Stimulated activated naive B cell treated with anti-CD40 and anti-IgM and Interleukin-4, amounts not matched to agents 10 μg/mL and 1 μg/mL and 100 μg/mL, for 72 hours (primary cell): ENCODE measurements around the gene ASTN1.

ENCODE experiments used
- ATAC-seq, 2 donors: fragments of 150-1000 bp; cut with Tn5 transposase; replicated peaks; 2 replicates each; pipeline ENCODE4 v1.10.0; 2021; ENCODE audit warnings: moderate library complexity in 1 of 2
- DNase-seq: peaks from one replicate; pipeline ENCODE4 v3.0.0; 2021
- H3K27ac Mint-ChIP-seq: one replicate; pipeline ENCODE4 v1.8.0; 2022; ENCODE audit warnings: mild to moderate bottlenecking, mixed read lengths
- H3K27me3 Mint-ChIP-seq, 2 donors: one replicate each; pipeline ENCODE4 v1.8.0; 2022; ENCODE audit warnings: mixed read lengths in 2 of 2
- H3K36me3 Mint-ChIP-seq, 2 donors: one replicate each; pipeline ENCODE4 v1.8.0; 2022; ENCODE audit warnings: mixed read lengths in 2 of 2, mild to moderate bottlenecking in 1 of 2
- H3K4me1 Mint-ChIP-seq, 2 donors: one replicate each; pipeline ENCODE4 v1.8.0; 2022; ENCODE audit warnings: mixed read lengths in 2 of 2, mild to moderate bottlenecking in 1 of 2
- H3K4me3 Mint-ChIP-seq, 2 donors: one replicate each; pipeline ENCODE4 v1.8.0; 2022; ENCODE audit warnings: mild to moderate bottlenecking in 2 of 2, mixed read lengths in 2 of 2, moderate library complexity in 1 of 2
- H3K9me3 Mint-ChIP-seq, 2 donors: one replicate each; pipeline ENCODE4 v1.8.0; 2022; ENCODE audit warnings: mixed read lengths in 2 of 2, mild to moderate bottlenecking in 1 of 2

The ASTN1 gene

DNA sequence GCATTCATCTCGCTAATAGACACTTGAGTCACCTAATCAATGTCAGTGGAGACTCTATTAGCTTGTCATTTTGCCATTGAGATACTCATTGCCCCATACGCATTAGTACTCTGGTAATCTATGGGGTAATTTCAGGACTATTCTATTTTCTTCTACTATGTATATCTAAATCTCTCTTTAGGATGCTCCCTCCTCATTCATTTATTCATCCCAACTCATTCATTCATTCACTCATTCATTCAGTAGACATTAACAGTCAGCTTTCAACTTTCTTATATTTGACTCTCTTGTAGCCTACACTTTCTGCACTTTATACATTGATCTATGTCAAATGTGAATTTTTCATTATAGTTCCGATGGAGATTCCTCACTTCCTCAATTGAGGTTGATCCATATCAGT lies 170.9 kb downstream of the ASTN1 start:
- Mint-ChIP-seq H3K36me3 (no peaks in the 10 kb centered on the region), H3K9me3 (no peaks in the 10 kb centered on the region), H3K4me3 (no peak overlapping the region), H3K27me3 (peaks cover 13 to 24% of the 10 kb centered on the region in 2 donors), H3K4me1 (no peaks in the 10 kb centered on the region), H3K27ac (no peak overlapping the region)
- no peak for ATAC-seq
- no peak for DNase-seq

DNA sequence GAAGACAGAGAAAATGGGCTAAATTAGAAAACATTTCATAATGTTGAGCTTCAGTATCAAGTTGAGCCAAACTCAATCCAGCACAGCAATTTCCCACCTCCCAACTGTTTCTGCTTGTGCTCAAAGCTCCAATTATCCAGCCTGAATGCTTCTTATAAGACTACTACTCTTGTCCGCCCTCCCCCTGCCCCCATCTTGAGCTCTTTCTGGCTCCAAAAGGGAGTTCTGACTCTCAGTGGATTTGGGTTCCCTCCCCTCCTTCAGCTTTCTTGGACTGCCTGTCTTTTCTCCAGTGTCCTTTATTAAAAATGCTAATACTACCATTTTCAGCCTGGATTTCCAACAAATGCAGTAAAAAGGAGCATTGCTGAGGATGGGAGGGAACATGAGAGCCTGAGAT lies 174.8 kb downstream of the ASTN1 start:
- no peaks in the 10 kb centered on the region for H3K36me3 Mint-ChIP-seq
- H3K9me3 Mint-ChIP-seq = no peaks in the 10 kb centered on the region
- DNase-seq = no peak
- H3K27ac Mint-ChIP-seq = no peak overlapping the region
- H3K27me3 Mint-ChIP-seq = peaks cover 7 to 21% of the 10 kb centered on the region in 2 donors
- H3K4me1 Mint-ChIP-seq = no peaks in the 10 kb centered on the region
- H3K4me3 Mint-ChIP-seq = no peak overlapping the region
- ATAC-seq = no peak

DNA sequence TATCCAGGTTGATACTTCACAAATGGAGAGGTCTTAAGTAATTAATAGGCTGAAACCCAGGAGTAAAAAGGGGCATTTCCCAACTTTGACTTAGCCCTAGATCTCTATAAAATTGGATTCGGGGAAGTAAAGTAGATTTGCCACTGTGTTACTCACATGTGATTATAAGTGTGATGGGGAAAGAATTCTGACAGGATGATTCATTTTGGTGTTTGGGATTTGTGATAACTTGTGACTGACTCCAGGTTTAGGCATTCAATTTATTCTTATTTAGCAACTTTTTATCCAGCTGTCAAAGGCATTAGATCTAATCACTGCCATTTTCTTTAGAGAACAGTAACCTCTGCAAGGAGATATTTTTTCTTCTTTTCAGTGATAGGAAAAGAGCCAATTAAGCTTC lies 175.5 kb downstream of the ASTN1 start:
- no peaks in the 10 kb centered on the region for H3K4me1 Mint-ChIP-seq
- H3K27me3 Mint-ChIP-seq = peaks cover 7 to 21% of the 10 kb centered on the region in 2 donors
- no peak overlapping the region for H3K4me3 Mint-ChIP-seq
- H3K9me3 Mint-ChIP-seq = no peaks in the 10 kb centered on the region
- no peak overlapping the region for H3K27ac Mint-ChIP-seq
- DNase-seq (no peak), ATAC-seq (no peak)
- no peaks in the 10 kb centered on the region for H3K36me3 Mint-ChIP-seq

DNA sequence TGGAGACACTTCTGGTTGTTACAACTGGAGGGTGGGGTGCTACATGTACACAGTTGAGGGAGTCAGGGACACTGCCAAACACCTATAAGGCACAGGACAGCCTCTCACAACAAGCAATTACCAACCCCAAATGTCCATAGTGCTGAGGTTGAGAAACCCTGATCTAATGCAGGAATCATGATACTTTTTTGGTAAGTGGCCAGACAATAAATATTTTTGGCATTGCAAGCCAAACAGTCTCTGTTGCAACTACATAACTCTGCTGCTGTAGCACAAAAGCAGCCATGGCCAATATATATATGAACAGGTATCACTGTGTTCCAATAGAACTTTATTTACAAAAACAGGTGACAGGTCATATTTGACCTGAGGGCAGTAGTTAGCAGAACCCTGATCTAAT lies 177.5 kb downstream of the ASTN1 start:
- H3K36me3 Mint-ChIP-seq = no peaks in the 10 kb centered on the region
- no peaks in the 10 kb centered on the region for H3K4me1 Mint-ChIP-seq
- H3K4me3 Mint-ChIP-seq = no peak overlapping the region
- no peak for ATAC-seq
- no peak for DNase-seq
- H3K27ac Mint-ChIP-seq = no peak overlapping the region
- no peaks in the 10 kb centered on the region for H3K9me3 Mint-ChIP-seq
- peaks cover 7 to 21% of the 10 kb centered on the region in 2 donors for H3K27me3 Mint-ChIP-seq

DNA sequence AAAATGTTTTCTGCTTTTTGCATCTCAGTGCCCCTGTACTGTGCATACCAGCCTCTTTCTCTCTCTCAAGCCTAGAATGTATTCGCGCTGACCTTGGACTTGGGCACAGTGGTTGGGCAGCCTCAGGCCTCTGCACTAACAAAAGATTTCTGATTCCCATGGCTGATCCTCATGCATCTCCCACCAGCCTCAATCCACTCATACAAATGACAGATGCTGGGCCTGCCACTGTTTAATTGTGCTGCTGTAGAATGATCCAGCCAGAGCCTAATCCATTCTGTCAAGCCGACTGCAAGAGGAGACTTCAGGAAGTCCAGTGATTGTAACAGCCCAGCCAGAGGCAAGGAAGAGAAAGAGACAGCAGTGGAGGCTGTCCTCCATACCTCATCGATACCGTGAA lies 180.8 kb downstream of the ASTN1 start:
- no peak for ATAC-seq
- no peak overlapping the region for H3K27ac Mint-ChIP-seq
- H3K4me1 Mint-ChIP-seq = no peaks in the 10 kb centered on the region
- DNase-seq = no peak
- no peaks in the 10 kb centered on the region for H3K36me3 Mint-ChIP-seq
- no peaks in the 10 kb centered on the region for H3K9me3 Mint-ChIP-seq
- H3K4me3 Mint-ChIP-seq = no peak overlapping the region
- peaks cover 5 to 7% of the 10 kb centered on the region in 2 donors for H3K27me3 Mint-ChIP-seq

DNA sequence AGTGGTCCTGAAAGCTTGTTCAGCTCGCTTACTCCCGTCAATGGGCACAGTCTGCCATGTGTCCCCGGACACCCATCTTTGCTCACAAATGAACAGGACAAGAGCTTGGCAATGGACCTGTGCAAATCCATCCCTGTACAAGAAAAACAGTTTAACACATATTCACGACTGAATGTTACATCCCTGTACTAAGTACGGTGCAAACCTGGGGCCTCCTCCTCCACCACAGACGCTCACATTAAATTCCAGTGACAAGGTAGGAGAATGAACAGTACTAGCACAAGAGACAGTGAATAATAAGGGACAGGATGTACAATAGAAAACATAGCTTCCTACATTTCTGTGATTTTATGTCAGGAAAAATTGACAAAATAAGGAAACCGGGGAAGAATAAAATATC lies 187.7 kb downstream of the ASTN1 start:
- H3K36me3 Mint-ChIP-seq = no peaks in the 10 kb centered on the region
- peaks cover 0 to 6% of the 10 kb centered on the region in 2 donors for H3K27me3 Mint-ChIP-seq
- no peak overlapping the region for H3K27ac Mint-ChIP-seq
- peaks cover 0 to 2% of the 10 kb centered on the region in 2 donors for H3K9me3 Mint-ChIP-seq
- no peaks in the 10 kb centered on the region for H3K4me1 Mint-ChIP-seq
- DNase-seq = no peak
- ATAC-seq = no peak
- no peak overlapping the region for H3K4me3 Mint-ChIP-seq

DNA sequence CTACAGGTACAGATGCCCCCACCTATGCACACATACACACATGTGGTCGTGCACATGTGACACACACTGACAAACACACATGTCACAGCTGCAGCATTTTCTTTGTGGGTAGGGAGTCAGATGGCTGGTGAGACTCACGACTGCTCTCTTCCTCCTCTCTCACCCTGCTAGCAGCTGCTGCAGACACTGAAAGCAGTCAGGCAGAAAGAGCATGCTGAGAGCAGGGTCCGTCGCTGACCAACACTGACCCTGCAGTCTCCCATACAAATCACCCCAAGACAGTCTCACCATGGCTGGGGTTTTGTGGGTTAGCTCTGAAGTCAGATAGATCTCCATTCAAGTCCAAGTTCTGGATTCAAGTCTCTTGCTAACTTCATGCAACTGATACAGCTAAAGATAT lies 188.3 kb downstream of the ASTN1 start:
- no peak for ATAC-seq
- DNase-seq = no peak
- no peaks in the 10 kb centered on the region for H3K36me3 Mint-ChIP-seq
- no peak overlapping the region for H3K4me3 Mint-ChIP-seq
- H3K27ac Mint-ChIP-seq = no peak overlapping the region
- peaks cover 0 to 2% of the 10 kb centered on the region in 2 donors for H3K9me3 Mint-ChIP-seq
- H3K27me3 Mint-ChIP-seq = peaks cover 0 to 6% of the 10 kb centered on the region in 2 donors
- no peaks in the 10 kb centered on the region for H3K4me1 Mint-ChIP-seq

DNA sequence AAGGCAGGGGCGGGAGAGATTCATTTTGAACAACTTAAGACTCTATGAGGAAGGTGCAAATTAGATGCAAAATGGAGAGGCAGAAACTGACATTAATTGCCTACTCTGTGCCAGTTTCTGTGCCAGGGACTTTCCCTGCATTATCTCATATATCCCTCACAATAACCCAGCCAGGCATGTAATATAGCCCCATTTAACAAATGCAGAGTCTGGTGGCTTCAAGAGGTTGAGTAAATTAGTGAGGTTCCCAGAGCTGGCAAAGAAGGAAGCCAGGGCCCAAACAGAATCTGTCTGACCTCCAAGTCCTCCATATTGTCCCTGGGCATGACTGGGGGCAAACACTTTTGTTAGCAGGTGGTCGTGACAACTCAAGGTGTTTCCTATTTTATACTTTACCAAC lies 199.8 kb downstream of the ASTN1 start:
- no peak overlapping the region for H3K27ac Mint-ChIP-seq
- DNase-seq (no peak), ATAC-seq (no peak)
- peaks cover 0 to 5% of the 10 kb centered on the region in 2 donors for H3K27me3 Mint-ChIP-seq
- no peaks in the 10 kb centered on the region for H3K36me3 Mint-ChIP-seq
- H3K9me3 Mint-ChIP-seq = no peaks in the 10 kb centered on the region
- no peaks in the 10 kb centered on the region for H3K4me1 Mint-ChIP-seq
- no peak overlapping the region for H3K4me3 Mint-ChIP-seq

DNA sequence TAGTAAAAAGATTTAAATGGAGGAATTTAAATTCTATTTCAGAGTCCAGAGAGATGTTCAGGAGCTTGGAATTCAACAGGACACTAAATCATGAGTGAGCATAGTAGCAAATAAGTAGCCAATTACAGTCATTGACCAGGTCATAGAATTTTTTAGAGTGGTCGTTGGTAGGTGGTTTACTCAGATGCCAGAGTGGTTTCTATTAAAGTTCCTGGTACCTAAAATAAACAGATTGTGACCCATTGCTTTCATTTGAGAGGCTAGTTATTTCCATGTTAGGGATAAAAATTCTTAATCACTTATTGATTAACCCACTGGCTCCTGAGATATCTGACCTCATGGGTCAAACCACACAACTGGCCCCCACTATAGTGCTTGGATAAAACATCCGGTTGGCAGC lies 201.3 kb downstream of the ASTN1 start:
- DNase-seq = no peak
- no peak overlapping the region for H3K4me3 Mint-ChIP-seq
- ATAC-seq = no peak
- no peak overlapping the region for H3K27ac Mint-ChIP-seq
- H3K36me3 Mint-ChIP-seq = no peaks in the 10 kb centered on the region
- no peaks in the 10 kb centered on the region for H3K9me3 Mint-ChIP-seq
- H3K27me3 Mint-ChIP-seq = peaks cover 0 to 5% of the 10 kb centered on the region in 2 donors
- no peaks in the 10 kb centered on the region for H3K4me1 Mint-ChIP-seq

DNA sequence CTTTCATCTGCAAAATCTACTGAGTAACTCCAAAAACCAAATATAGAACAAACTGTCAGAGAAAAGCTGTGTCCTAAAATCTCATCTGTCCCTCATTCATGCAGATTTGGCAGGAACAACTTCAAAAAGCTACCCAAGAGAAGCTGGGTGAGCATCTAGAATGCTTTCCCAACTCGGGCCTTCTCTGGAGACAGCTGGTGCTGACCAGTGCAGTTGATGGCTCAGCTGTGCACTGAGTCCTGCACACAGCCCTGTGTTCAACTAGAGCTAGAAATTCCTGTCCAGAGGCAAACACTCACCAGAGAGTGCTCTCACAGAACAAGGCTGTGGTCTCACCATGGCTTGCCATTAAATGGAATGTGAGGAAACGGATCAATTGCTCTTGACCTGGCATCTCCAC lies 202.8 kb downstream of the ASTN1 start:
- Mint-ChIP-seq H3K36me3 (no peaks in the 10 kb centered on the region), H3K4me1 (no peaks in the 10 kb centered on the region), H3K27ac (no peak overlapping the region), H3K4me3 (no peak overlapping the region), H3K27me3 (peaks cover 0 to 5% of the 10 kb centered on the region in 2 donors), H3K9me3 (no peaks in the 10 kb centered on the region)
- DNase-seq (no peak), ATAC-seq (no peak)

DNA sequence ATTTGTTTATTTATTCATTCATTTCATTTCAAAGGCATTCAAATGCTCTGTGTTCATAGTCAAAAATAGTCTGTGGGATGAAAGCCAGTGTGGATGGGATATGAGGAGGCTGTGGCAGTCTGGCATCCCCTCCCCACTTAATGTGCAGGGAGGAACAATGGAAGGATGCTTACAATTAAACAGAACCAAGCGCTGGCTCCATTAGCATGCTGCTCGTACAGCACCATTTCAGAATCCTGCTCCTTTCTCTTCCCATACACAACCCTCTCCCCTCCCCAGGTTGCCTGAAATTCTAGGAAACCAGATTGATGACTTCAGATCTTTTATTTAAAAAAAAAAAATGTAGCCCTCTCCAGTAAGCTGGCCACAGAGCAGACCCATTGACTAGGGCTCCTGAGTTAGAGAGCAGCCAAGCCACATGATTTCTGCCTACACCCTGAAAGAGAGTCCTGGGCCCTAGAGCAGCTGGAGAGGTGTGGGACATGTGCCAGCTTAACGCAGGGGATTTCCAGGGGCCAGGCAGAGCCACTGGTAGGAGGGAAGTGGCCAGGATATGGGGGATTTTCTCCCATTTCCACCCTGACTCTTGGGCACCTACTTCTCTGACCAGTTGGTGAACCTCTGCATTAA lies 205.2 kb downstream of the ASTN1 start:
- Mint-ChIP-seq H3K36me3 (no peaks in the 10 kb centered on the region), H3K9me3 (no peaks in the 10 kb centered on the region), H3K4me3 (no peak overlapping the region), H3K27ac (no peak overlapping the region), H3K4me1 (no peaks in the 10 kb centered on the region), H3K27me3 (peaks cover 8 to 9% of the 10 kb centered on the region in 2 donors)
- ATAC-seq (no peak), DNase-seq (no peak)

DNA sequence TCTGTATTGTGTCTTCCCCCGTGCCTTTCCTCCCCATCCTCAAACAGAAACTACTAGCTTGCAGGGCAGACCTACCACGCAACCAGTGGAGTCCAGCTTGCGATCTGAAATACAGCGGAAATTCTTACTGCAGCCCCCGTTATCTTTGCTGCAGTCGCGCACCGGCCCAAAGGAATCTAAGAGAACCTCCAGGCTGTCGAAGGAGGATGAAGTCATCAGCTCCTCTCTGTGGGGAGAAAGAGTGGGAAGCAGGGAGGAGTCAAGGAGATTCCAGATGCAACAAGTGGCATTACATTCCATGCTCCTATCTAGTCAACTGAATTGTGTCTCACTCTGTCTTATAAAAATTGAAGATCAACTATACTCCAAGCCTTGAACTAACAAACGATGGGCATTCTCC lies 206.9 kb downstream of the ASTN1 start:
- no peak for ATAC-seq
- peaks cover 8 to 9% of the 10 kb centered on the region in 2 donors for H3K27me3 Mint-ChIP-seq
- no peaks in the 10 kb centered on the region for H3K4me1 Mint-ChIP-seq
- H3K27ac Mint-ChIP-seq = no peak overlapping the region
- H3K4me3 Mint-ChIP-seq = no peak overlapping the region
- DNase-seq = no peak
- H3K9me3 Mint-ChIP-seq = no peaks in the 10 kb centered on the region
- H3K36me3 Mint-ChIP-seq = no peaks in the 10 kb centered on the region

DNA sequence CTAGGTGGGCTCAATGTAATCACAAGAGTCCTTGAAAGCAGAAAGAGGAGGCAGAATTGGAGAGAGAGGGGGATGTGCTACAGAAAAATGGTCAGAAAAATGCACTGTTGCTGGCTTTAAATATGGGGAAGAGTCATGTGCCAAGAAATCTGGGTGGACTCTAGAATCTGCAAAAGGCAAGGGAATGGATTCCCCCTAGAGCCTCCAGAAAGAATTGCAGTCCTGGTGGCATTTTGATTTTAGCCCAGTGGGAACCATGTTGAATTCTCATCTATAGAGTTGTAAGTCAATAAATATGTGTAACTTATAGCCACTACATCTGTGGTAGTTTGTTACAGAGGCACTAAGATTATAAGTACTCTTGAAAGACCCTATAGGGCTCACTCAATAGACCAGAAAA lies 210.3 kb downstream of the ASTN1 start:
- H3K4me1 Mint-ChIP-seq = no peaks in the 10 kb centered on the region
- ATAC-seq = no peak
- no peak for DNase-seq
- peaks cover 9 to 12% of the 10 kb centered on the region in 2 donors for H3K27me3 Mint-ChIP-seq
- H3K9me3 Mint-ChIP-seq = peaks cover 0 to 1% of the 10 kb centered on the region in 2 donors
- H3K27ac Mint-ChIP-seq = no peak overlapping the region
- H3K4me3 Mint-ChIP-seq = no peak overlapping the region
- H3K36me3 Mint-ChIP-seq = no peaks in the 10 kb centered on the region

DNA sequence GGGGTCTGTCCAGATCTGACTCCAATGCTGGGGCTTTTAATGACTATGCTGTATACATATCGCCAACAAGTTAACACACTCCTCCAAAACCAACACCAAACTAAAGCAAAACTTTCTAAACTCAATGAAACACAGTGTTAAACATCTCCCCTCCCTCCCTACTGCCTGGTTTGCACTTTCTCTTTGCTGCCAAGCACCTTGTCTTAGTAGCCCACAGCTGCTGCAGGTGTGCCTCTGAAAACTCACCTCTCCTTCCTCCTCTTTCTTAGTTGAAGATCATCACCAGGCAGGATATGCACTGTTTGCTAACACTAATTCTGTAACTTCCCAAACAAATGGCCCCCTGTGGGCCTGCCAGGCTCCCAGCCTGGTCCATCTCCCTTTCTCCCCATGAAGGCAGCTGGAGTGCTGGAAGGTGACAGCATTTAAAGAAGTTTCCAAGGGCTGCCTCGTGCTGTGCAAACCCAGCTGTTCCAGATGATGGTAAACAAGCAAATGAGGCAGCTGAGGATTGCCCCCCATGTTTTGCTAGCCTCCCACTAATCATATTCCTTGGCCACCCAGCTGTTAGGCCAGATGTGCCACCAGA lies 213.7 kb downstream of the ASTN1 start:
- H3K4me3 Mint-ChIP-seq = no peak overlapping the region
- no peak for ATAC-seq
- H3K9me3 Mint-ChIP-seq = peaks cover 0 to 1% of the 10 kb centered on the region in 2 donors

DNA sequence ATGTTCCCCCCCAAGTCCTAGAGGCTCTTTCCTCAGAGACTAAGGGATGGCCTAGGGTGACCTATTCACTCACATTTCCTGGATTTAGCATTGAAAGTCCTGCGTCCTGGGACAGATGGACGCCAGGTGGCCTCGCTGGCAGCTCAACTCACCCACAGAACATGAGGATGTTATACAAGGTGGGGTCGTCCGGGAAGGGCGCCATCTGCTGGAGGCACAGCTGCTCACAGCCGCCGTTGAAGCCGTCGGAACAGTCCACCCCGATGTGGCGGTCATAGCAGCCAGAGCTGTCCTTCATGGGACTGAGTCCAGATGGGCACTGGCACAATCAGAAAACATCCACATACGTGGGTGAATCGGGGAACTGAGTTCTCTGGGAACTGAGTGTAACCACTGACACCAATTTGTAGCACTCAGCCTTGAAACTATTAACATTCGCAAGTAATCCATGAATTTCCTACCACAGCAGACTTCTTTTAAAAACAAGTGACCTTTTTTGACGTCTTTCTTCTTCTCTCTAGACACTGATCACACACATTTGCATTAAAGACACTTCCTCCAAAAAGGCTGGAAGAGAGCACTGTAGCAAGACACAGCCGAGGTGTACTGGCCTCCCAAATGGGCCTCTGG lies 215.4 kb downstream of the ASTN1 start:
- no peak overlapping the region for H3K27ac Mint-ChIP-seq
- no peaks in the 10 kb centered on the region for H3K36me3 Mint-ChIP-seq
- no peak overlapping the region for H3K4me3 Mint-ChIP-seq
- no peak for DNase-seq
- ATAC-seq = peak; percentile 57 to 67
- H3K4me1 Mint-ChIP-seq = no peaks in the 10 kb centered on the region
- peaks cover 0 to 1% of the 10 kb centered on the region in 2 donors for H3K9me3 Mint-ChIP-seq
- H3K27me3 Mint-ChIP-seq = peaks cover 9 to 17% of the 10 kb centered on the region in 2 donors

More for the DNA sequence above, 213.7 kb downstream of the ASTN1 start:
- no peak overlapping the region for H3K27ac Mint-ChIP-seq
- H3K4me1 Mint-ChIP-seq = no peaks in the 10 kb centered on the region
- peaks cover 9 to 14% of the 10 kb centered on the region in 2 donors for H3K27me3 Mint-ChIP-seq
- H3K36me3 Mint-ChIP-seq = no peaks in the 10 kb centered on the region
- DNase-seq = no peak
